ENCODE results near the gene BSND.
"Not testable (repeated sequence)": the region's sequence is repeated elsewhere in the genome, so short reads cannot be mapped to it uniquely, and the experiment has no call there.

Gene BSND

DNA sequence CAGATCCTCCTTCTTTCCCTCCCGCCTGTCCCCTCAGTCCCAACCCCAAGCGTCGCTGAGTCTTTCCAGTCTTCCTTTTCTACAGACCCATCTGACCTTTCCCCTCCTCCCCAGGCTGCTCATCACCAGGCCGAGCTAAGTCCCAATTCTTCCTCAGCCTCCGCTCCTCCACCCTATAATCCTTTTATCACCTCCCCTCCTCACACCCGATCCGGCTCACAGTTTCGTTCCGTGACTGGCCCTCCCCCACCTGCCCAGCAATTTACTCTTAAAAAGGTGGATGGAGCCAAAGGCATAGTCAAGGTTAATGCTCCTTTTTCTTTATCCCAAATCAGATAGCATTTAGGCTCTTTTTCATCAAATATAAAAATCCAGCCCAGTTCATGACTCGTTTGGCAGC lies 25.4 kb downstream of the BSND start:
- DNase-seq = not testable (repeated sequence)

DNA sequence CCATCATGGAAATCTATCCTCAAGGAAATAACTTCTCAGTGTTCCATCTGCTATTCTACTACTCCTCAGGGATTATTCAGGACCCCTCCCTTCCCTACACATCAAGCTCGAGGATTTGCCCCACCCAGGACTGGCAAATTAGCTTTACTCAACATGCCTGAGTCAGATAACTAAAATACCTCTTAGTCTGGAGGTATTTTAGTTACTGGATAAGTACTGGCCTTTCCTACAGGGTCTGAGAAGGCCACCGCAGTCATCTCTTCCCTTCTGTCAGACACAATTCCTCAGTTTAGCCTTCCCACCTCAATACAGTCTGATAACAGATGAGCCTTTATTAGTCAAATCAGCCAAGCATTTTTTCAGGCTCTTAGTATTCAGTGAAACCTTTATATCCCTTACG lies 27.9 kb downstream of the BSND start:
- not testable (repeated sequence) for DNase-seq

DNA sequence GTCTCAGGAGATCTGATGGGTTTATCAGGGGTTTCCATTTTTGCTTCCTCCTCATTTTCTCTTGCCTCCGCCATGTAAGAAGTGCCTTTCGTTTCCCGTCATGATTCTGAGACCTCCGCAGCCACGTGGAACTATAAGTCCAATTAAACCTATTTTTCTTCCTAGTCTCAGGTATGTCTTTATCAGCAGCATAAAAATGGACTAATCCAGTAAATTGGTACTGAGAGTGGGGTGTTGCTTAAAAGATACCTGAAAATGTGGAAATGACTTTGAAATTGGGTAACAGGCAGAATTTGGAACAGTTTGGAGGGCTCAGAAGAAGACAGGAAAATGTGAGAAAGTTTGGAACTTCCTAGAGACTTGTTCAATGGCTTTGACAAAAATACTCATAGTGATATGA lies 32.4 kb downstream of the BSND start:
- not testable (repeated sequence) for DNase-seq

DNA sequence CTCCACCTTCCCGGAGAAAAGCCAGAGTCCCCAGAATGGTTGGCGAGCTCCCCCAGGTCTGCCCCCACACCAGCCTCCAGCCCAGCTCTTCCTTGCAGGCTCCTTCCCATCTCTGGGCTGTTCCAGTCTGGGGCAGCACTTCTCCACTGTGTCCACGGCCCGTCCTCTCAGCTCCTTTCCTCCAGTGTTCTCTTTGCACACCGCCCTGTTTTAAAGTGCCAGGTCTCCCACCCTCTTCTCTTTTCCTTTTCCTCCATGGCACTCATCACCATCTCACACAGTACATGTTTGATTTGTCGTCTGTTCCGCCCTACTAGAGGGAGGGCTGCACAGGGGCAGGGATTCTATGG lies 34.5 kb downstream of the BSND start:
- peak; percentile 7 for DNase-seq

DNA sequence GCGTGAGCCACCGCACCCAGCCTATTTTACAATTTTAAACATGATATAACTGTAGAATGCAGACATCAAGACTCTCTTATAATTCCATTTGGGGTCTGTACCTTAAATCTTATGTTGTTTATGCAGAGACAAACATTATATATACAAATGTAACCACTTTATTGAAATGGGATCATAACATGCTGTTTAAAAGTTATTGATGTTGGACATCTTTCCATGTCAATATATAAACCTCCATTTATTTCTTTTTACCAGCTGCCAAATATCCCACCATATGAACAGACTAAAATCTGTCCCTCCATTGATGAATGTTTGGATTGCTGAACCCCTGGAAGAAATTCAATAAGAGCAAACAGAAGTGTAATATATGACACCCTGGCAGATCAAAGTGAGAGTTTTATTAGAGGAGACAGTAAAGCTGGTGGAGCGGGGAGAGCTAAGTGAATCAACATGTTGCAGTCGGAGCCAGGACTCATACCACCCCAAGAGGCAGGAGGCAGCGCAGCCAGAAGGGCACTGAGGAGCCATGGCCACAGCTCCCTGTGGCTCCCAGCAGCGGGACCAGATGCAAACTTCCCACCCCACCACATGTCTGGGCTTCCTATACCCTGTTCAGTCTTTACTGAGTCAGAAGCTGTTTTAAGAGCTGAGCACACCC lies 35.9 kb downstream of the BSND start:
- DNase-seq = peak; percentile 27

DNA sequence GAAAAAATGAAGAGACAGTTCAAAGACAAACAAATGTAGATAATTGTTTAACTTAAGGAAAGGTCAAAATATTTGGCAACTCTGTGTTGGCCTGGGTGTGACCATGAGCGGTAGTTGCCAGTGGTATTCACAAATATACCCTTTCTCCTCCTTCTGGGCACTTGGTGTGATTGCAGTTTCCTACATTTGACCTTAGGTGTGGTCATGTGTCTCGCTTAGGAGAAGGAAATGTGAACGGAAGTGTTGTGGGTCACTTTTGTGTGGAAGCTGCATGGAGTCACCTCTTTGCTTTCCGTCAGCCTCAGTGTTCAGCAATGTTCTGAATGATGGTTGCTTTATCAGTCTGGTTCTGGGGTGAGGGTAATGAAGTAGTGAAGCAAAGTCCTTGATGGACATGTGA lies 37.2 kb downstream of the BSND start:
- DNase-seq = no peak

DNA sequence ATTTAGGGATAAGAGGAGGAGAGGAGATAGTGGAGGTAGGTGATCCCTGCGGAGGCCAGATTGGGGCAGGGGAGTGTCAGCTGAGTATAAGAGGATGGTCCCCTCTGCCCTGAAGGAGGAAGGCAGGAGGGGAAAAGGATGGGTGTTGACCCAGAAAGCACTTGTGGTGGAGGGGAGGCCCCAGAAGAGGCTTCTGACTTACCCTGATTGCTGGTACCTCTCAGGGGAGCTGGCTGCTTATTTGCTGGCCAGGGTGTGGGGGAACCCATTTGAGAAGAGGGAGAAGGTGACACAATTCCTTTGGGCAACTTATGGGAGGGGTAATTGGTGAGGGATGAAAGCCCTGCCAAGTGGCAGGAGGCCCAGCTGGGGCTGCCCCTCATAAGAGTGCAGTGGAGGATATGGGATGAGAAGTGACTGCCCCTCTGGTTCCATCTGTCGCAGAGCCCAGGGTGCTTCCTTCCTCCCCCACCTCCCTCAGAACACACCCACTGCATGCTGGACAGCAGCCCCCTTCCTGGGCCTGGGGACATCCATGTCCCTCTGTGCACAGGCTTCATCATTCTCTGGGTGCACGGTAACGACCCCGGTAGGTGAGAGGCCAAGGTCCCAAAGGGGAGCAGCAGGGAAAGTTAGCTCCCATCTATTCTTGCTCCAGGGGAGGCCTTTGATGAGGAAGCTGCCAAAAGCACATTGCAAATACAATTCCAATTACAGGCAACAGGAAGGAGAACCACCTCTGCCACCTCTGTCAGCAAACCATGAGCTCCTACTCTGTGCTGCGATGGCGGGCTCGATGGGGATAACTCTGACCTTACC lies 39.2 kb downstream of the BSND start:
- peak; percentile 11 for DNase-seq

DNA sequence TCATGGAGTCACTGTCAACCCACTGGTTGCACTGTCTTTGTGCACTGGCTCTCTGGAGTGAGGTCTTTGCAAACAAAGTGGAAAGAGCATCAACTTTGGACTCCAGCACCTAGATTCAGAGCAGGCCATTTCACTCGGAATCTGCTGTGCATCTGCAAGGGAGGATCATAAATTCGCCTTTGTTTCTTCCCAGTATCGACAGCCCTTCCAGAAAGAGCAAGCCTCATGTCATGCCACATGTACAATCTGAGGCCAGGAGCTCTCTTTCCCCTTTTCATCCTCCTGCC lies 39.8 kb downstream of the BSND start:
- peak; percentile 4 for DNase-seq

DNA sequence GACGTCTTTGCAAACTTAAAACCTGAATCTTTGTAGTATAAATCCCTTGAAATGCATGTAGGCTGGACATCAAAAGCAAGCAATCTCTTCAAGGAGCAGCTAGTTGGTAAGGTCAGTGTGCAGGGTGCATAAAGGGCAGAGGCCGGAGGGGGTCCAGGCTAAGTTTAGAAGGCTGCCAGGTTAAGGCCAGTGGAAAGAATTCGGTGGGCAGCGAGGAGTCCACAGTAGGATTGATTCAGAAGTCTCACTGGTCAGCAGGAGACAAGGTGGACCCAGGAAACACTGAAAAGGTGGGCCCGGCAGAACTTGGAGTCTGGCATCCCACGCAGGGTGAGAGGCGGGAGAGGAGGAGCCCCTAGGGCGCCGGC lies 40.2 kb downstream of the BSND start:
- DNase-seq = no peak

DNA sequence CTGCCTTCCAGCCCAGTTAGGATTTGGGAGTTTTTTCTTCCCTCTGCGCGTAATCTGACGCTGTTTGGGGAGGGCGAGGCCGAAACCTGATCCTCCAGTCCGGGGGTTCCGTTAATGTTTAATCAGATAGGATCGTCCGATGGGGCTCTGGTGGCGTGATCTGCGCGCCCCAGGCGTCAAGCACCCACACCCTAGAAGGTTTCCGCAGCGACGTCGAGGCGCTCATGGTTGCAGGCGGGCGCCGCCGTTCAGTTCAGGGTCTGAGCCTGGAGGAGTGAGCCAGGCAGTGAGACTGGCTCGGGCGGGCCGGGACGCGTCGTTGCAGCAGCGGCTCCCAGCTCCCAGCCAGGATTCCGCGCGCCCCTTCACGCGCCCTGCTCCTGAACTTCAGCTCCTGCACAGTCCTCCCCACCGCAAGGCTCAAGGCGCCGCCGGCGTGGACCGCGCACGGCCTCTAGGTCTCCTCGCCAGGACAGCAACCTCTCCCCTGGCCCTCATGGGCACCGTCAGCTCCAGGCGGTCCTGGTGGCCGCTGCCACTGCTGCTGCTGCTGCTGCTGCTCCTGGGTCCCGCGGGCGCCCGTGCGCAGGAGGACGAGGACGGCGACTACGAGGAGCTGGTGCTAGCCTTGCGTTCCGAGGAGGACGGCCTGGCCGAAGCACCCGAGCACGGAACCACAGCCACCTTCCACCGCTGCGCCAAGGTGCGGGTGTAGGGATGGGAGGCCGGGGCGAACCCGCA lies 40.8 kb downstream of the BSND start, which contains the start of gene PCSK9:
TSS of gene PCSK9 (plus strand) at position 207 of the 741 bp plus-strand sequence. CDS start at position 497, 290 bp downstream.
- peak; percentile 67 for DNase-seq

DNA sequence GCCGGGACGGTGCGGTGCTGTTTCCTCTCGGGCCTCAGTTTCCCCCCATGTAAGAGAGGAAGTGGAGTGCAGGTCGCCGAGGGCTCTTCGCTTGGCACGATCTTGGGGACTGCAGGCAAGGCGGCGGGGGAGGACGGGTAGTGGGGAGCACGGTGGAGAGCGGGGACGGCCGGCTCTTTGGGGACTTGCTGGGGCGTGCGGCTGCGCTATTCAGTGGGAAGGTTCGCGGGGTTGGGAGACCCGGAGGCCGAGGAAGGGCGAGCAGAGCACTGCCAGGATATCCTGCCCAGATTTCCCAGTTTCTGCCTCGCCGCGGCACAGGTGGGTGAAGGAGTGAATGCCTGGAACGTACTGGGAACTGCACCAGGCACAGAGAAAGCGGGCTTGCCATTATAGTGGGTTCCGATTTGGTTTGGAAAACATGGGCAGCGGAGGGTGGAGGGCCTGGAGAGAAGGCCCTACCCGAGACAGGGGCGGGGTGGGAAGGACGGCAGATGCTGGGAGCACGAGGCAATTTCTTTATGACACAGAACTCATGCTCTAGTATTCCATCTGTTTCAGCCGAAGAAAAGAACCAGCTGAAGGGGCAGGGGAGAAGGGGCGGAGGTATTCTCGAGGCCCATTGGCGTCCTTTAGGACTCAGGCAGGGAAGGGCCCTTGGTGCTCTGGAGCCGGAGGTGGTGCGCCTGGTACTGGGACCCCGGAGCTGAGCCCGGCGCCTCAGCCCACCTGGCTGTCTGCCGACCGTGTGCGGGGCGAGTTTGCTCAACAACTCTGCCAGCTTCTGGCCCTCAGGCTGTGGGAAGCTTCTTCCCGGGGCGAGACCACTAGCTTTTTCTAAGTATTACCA lies 41.6 kb downstream of the BSND start:
- no peak for DNase-seq

DNA sequence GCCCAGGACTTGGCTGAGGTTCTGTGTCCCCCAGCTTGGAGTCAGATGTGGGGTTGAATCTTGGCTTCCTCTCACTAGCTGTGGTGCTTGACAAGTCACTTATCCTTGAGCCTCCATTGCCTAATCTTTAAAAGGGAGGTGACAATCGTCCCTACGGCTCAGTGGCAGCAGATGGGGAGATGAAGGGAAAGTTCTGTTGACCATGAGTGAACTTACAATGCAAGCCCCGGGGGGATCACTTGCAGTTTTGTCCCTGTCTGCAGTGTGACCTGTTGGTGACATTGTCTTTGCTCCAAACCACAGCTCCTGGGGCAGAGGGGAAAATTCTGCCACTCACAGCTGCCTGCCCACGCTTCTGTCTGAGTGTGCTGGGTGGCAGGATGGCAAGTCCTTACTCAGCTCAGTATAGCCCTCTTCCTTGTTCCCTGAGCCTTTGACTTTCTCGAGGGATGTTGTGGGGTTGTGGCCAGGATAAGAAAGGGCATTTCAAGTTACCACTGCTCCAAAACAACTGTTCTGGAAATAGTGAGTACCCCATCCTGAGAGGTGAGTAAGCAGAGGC lies 42.3 kb downstream of the BSND start:
- peak; percentile 9 for DNase-seq

DNA sequence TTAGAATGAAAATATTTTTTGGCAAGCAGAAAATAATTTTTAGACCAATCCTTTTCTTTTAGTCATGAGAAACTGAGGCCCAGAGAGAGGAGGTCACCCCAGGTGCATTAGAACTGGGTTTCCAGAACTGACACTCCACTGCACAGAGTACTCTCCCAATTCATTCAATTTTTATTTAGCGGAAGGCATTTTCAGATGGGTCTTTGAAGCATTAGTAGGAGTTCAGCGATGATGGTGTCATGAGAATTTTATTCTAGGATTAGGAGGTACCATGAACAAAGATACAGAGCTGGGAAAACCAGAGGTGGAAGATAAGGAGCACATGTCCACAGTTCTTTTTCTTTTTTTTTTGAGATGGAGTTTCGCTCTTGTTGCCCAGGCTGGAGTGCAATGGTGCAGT lies 42.9 kb downstream of the BSND start:
- DNase-seq = no peak

DNA sequence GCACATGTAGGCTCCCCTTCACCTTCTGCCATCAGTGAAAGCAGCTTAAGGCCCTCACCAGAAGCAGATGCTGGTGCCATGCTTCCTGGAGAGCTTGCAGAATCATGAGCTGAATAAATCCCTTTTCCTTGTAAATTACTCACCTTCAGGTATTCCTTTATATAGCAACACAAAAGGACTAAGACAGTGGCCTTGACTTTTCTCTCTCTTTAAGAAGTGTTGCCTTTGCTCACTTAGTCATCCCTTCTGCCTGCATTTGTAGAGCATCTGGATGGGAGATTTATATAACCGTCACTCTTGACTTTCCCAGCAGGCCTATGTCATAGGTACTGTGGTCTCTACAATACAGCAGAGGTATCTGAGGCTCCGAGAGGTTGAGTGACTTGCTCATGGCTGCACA lies 44.3 kb downstream of the BSND start:
- DNase-seq = no peak

DNA sequence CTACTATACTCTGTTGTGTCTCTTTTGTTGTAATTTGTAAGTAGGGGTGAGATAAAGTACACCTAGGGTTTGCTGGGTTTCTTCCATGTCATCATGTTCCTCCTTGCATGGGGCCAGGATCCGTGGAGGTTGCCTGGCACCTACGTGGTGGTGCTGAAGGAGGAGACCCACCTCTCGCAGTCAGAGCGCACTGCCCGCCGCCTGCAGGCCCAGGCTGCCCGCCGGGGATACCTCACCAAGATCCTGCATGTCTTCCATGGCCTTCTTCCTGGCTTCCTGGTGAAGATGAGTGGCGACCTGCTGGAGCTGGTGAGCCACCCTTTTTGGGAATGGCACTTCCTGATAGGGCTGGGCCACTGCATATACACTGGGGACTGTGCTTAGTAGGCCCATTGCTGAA lies 45.0 kb downstream of the BSND start:
- peak; percentile 12 for DNase-seq

DNA sequence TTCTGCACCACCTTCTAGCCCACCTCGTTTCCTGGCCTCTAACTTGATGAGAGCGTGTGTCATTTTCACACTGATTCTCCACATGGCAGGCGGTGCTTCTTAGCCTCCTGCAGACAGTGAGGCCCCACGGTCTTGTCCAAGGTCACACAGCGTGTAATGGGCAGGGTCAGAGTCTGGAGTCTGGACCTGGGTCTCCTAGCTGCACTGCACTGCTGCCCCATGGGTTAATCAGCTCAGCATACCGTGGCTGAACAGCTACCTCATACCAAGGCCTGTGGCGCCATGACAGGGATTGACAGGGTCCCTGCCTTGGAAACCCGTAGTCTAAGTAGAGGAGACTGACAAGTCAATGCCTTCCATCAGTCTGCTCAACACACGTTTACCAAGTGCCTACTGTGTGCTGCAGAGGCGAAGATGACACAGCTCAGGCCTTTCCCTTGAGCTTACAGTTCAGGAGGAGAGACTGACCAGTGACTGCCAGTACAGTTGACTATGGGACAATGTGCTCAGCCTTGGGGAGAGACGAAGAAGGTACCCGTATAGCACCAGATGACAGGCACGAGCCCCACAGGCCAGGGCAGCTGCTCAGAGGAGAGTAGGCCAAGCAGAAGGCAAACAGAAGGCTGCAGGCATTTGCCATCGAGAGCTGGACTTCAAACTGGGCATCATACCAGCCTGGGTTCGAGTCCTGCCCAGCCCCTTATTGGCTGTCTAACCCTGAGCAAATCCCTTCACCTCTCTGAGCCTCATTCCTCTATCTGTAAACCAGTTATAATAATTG lies 46.1 kb downstream of the BSND start:
- DNase-seq = peak; percentile 6

DNA sequence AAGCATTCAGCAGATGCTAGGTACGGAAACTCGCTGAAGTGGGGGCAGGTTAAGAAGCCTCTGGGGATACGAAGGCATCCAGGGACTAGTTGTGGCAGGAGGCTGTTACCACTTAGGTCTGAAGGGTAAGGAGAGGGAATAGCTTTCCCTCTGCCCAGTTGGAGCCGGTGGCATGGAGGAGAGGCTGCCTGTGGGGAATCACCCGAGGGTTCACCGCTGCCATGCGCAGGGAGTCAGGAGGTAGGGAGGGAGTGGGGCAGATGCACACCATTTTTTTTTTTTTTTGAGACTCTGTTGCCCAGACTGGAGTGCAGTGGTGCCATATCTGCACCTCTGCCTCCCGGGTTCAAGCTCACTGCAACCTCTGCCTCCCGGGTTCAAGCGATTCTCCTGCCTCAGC lies 46.7 kb downstream of the BSND start:
- DNase-seq = no peak

DNA sequence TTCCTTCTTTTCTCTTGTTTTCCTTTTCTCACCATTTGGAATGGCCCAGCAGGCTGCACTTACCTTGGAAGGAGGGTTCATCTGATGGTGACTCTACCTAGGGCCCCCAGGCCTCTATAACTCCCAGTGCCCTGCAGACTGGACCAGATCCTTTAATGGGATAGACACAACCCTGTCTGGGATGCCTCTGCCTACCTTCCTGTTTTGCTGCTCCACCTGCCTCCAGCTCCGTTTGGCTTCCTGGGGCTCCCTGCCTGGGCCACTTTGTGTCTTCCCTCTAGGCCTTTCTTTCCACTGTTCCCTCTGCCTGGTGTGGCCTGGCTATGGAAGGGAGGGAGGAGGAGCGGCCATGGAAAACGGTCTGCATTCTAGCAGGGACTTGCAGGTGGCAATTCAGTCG lies 48.1 kb downstream of the BSND start:
- peak; percentile 24 for DNase-seq

DNA sequence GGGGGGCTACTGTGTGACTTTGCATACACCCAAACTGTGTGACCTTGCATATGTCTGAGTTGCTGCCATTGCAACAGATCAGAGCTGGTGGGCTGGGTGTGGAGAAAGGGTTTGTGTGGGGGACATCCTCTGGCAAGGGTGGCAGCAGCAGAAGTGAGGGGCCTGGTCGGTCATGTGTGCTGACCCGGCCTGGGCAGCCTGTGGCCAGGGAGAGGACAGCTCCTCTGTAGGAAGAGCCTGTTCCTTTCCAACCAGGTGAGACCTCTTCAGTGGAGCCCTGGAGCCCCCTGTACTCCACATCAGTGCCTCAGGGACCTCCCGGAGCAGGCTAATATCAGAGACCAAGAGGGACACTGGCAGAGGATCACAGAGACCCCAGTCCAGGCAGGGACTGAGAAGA lies 48.9 kb downstream of the BSND start:
- DNase-seq = no peak

DNA sequence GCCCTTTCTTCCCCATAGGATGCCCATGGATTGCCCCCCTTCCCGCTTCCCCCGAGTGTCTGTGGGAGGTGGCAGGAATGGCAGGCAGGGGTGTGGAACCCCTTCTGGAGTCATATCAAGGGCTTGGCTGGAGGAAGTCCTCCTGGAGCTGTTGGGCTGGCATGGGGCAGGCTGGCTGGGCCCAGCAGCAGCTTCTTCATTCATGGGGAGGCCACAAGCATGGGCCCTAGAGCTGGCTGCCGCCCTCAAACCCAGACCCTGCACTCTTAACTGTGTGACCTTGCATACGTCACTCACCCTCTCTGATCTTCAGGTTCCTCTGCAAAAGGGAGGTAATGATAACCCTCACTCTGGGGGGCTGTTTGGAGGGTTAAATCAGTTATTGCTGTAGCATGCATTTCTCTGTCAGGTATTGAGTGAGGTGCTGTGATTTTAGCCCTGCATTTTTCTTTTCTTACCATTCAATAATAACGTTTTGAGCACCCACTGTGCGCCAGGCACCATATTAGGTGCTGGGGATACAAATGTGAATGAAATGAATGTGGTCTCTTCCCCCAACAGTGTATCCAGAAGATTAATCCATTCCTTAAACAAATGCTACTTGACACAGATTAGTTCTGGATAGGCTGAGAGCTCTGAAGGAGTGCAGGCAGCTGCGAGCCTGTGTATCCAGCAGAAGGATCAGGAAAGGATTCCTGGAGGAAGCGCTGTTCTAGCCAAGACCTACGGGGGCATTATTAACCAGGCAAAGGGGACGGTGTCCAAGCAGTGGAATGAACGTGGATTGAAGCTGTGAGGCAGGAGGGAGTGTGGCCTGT lies 49.9 kb downstream of the BSND start:
- no peak for DNase-seq

DNA sequence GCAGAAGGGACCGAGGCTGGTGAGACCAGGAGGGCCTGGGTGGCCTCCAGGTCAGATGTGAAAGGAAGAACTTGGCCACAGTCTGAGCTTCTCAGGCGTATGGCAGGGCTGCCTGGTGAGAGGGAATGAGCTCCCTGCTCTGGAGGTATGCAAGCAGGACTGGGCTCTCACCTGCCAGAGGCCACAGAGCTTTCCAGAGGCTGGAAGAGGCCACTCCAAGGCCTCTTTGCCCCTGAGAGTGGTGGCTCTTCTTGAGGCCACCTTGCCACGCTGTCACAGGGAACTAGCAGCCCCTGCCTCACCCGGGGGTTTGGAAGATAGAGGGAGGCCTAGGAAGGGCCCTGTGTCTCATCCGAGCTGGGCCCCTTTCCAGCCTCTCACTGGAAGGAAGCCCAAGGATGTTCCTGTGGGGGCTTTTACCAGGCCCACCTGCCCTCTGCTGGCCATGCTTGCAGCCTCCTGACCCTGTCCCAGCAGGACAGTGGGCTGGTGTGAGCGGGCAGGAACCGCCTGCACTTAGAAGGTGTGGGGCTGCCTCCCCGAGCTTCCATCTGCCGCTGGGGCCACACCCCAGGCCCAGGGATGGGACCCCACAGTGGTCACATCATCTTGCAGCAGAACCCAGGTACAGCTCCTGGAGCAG lies 50.7 kb downstream of the BSND start:
- DNase-seq = no peak

Measured in left hindlimb (tissue), 1 donor.